Measurements from ENCODE around the gene URM1. TPM values are rescaled to one million over a fixed set of nuclear protein-coding genes. Genes with fewer than 3 reads are reported as not detected.

URM1 gene
- total RNA-seq, 1 experiment from 2014 or later = 46.6 TPM

- H3K18ac ChIP-seq (ENCODE audit: insufficient read length, low read depth, low read length) = no peak overlapping the region
- H4K5ac ChIP-seq (ENCODE audit: insufficient read length, low read depth, low read length) = no peak overlapping the region
- peaks cover 3% of the 10 kb centered on the region for H3K23me2 ChIP-seq (ENCODE audit: insufficient read length, low read depth, low read length, poor library complexity, severe bottlenecking)
- no peak overlapping the region for H4K91ac ChIP-seq (ENCODE audit: insufficient read length, low read depth, low read length)
- Mint-ChIP-seq H3K4me1 (peaks cover 4 to 5% of the 10 kb centered on the region in 2 experiments), H3K27ac (no peak overlapping the region), H3K36me3 (ENCODE audit: insufficient read depth in 1 of 3, low read depth in 3 of 3) (peaks cover 11 to 33% (median 13%) of the 10 kb centered on the region in 3 experiments), H3K9me3 (no peaks in the 10 kb centered on the region), H3K27me3 (ENCODE audit: low read depth) (no peaks in the 10 kb centered on the region), H3K4me3 (no peak overlapping the region)
- H2AK5ac ChIP-seq (ENCODE audit: insufficient read length, low read length) = no peak overlapping the region
- no CpG with 5 or more reads among the region's 28 CpGs for WGBS (ENCODE audit: extremely low coverage, insufficient read length, low lambda C conversion rate)
- H3K27ac ChIP-seq (ENCODE audit: insufficient read length, low read depth, low read length) = no peak overlapping the region
- no peak overlapping the region for H2BK120ac ChIP-seq (ENCODE audit: low read depth, low read length, poor library complexity, severe bottlenecking)
- no peaks in the 10 kb centered on the region for H3K79me1 ChIP-seq (ENCODE audit: insufficient read depth, low read depth, low read length, poor library complexity, severe bottlenecking)
- H3K56ac ChIP-seq (ENCODE audit: insufficient read length, low read depth, low read length) = no peak overlapping the region
- no peak overlapping the region for H3K9ac ChIP-seq (ENCODE audit: extremely low read depth, insufficient read length, low read length)
- no peak overlapping the region for H2BK20ac ChIP-seq (ENCODE audit: low read depth, low read length, poor library complexity, severe bottlenecking)
- H4K8ac ChIP-seq (replicated peaks; ENCODE audit: insufficient read length, low read depth, low read length) = no peak overlapping the region
- DNase-seq = peak; percentile 64
- no peak overlapping the region for H3K4ac ChIP-seq (ENCODE audit: low read depth, low read length)
- H2AFZ ChIP-seq (ENCODE audit: low read length) = no peak overlapping the region
- no peaks in the 10 kb centered on the region for H3K9me3 ChIP-seq (ENCODE audit: control insufficient read depth, low read depth, low read length)
- H3K27me3 ChIP-seq (ENCODE audit: insufficient read depth, low read length) = no peaks in the 10 kb centered on the region
- H2BK5ac ChIP-seq (ENCODE audit: insufficient read length, low read length) = no peak overlapping the region
- no peak overlapping the region for H3K14ac ChIP-seq (ENCODE audit: insufficient read depth, low read length)
- H3K4me2 ChIP-seq (ENCODE audit: insufficient read depth, insufficient read length, low read length) = no peak overlapping the region
- no peaks in the 10 kb centered on the region for H3K79me2 ChIP-seq (ENCODE audit: insufficient read depth, low read length)
- H3T11ph ChIP-seq (ENCODE audit: low read length) = no peak overlapping the region
- no peaks in the 10 kb centered on the region for H3K4me1 ChIP-seq (ENCODE audit: insufficient read depth, low read length)
- H2BK12ac ChIP-seq (ENCODE audit: insufficient read length, low read depth, low read length) = no peak overlapping the region
- peak; percentile 54 for TF ChIP-seq CTCF (conservative IDR thresholded peaks at IDR 0.05)
- no peak overlapping the region for H2BK15ac ChIP-seq (ENCODE audit: low read depth, low read length)
- no peak overlapping the region for H3K23ac ChIP-seq (ENCODE audit: insufficient read length, low read depth, low read length)
- H4K20me1 ChIP-seq (ENCODE audit: control insufficient read depth, insufficient read depth, insufficient read length) = no peaks in the 10 kb centered on the region
Observed at GRCh38 chr9:128344931-128345605, 26.1 kb upstream of the URM1 start.

Data from H9 (cell line).